ENCODE data around the gene CHN2.

Gene CHN2

DNA sequence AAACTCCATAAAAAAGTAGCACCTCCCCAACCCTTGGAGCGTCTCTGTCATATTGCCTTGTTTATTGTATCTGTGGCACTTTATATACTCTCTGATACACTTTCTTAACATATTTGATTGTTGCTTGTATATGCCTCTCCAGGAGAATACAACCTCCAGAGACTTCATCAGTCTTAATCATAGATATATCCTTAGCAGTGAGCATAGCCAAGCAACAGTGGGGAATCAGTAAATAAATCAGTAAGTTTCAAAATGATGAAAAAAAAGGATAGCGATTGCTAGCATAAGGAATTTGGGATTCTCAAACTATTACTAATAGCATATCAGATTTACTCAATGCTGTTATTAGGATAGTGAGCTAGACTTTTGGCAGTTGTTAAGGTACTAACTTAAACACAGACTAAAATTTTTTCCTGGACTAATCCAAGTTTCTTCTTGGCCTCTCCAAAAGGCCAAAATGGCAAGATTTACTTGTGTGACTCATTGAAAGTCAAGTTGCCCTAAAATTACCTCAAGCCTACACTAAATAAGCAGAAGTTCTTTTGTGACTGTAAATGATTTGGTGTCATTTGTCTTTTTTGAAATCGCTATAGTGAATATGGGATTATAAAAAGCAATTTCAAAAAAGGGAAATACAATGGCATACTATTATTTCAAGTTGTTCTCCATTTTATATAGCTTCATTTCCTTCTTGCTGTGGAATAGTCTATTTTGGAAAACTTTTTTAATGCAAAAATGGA is 177.9 kb downstream of the CHN2 start:
- DNase-seq (ENCODE audit: low read depth), result no peak
- H3K4me3 ChIP-seq (ENCODE audit: low read depth, low read length), result no peak overlapping the region
- TF ChIP-seq, protein P1, sequence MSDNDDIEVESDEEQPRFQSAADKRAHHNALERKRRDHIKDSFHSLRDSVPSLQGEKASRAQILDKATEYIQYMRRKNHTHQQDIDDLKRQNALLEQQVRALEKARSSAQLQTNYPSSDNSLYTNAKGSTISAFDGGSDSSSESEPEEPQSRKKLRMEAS (IDR thresholded peaks at IDR 0.05; ENCODE audit: low read depth, low read length), result no peak

DNA sequence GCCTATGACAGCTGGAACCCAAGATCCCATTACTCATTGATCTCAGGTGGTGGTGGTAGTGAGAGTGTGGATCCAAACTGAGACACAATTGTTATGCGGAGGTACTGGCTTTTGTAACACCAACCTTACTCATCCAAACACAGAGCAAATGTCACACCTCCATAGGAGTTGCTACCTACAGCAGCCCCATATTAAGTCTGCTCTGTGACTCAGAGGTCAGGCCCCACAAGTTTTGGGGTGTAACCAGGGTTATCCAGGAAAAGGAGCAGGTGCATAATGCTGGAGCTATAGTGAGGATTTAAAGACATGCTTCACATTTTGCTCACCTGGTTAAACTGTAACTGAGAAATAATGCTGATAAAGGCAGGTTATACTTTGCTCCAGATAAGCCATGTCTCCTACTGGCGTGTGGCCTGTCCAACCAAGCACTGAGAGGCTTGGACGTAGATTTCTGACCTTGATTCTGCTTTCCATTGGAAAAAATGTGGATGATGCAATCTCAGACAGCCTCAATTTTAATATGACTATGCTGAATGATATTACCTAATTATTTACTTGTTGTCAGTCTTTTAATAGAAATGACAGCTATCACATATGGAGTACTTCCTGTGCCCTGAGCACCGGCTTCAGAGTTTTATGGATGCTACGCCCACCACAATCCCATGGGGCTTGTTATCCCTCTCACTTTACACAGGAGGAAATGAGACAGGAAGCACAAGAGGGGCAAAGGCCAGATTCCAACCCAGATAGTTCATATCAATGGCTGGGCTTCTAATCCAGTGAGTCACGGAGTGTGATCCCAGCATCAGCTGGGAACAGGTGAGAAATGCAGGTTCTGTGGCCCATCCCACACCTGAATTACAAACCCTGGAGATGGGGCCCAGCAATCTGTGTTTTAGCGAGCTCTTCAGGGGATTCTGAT is 181.3 kb downstream of the CHN2 start:
- DNase-seq (ENCODE audit: low read depth), result peak; percentile 44
- no peak overlapping the region for H3K4me3 ChIP-seq (ENCODE audit: low read depth, low read length)
- TF ChIP-seq POLR2A (IDR thresholded peaks at IDR 0.05; ENCODE audit: extremely low read depth, insufficient read length) (no peak), MYC (IDR thresholded peaks at IDR 0.05; ENCODE audit: low read depth, low read length) (no peak)
- TF ChIP-seq, protein P2, sequence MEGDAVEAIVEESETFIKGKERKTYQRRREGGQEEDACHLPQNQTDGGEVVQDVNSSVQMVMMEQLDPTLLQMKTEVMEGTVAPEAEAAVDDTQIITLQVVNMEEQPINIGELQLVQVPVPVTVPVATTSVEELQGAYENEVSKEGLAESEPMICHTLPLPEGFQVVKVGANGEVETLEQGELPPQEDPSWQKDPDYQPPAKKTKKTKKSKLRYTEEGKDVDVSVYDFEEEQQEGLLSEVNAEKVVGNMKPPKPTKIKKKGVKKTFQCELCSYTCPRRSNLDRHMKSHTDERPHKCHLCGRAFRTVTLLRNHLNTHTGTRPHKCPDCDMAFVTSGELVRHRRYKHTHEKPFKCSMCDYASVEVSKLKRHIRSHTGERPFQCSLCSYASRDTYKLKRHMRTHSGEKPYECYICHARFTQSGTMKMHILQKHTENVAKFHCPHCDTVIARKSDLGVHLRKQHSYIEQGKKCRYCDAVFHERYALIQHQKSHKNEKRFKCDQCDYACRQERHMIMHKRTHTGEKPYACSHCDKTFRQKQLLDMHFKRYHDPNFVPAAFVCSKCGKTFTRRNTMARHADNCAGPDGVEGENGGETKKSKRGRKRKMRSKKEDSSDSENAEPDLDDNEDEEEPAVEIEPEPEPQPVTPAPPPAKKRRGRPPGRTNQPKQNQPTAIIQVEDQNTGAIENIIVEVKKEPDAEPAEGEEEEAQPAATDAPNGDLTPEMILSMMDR (IDR thresholded peaks at IDR 0.05; ENCODE audit: low read depth, low read length), result no peak
- TF ChIP-seq, protein P1 (IDR thresholded peaks at IDR 0.05; ENCODE audit: low read depth, low read length), result no peak

DNA sequence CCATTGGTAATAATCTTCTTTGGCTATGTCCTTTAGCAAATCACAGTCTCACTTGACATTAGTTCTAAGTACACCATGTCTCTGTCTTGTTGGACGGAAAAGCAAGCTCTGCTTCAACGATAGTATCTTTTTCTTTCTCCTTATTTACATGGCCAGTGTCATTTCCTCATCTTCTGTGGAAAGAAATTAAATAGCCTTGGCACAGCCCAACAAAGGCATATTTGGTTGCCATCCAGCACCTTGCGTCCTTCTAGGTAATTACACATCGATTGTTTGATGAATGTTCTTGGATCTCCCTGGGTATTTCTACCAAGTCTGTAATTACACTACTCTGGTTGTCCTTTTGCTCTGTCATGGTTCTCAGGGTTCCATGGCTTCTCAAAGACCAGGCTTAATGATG is 183.1 kb downstream of the CHN2 start:
- TF ChIP-seq, protein P2 (IDR thresholded peaks at IDR 0.05; ENCODE audit: low read depth, low read length), result no peak
- TF ChIP-seq, protein P1 (IDR thresholded peaks at IDR 0.05; ENCODE audit: low read depth, low read length), result no peak
- TF ChIP-seq MYC (IDR thresholded peaks at IDR 0.05; ENCODE audit: low read depth, low read length), result no peak
- TF ChIP-seq POLR2A (IDR thresholded peaks at IDR 0.05; ENCODE audit: extremely low read depth, insufficient read length), result no peak
- no peak overlapping the region for H3K4me3 ChIP-seq (ENCODE audit: low read depth, low read length)
- no peak for DNase-seq (ENCODE audit: low read depth)

DNA sequence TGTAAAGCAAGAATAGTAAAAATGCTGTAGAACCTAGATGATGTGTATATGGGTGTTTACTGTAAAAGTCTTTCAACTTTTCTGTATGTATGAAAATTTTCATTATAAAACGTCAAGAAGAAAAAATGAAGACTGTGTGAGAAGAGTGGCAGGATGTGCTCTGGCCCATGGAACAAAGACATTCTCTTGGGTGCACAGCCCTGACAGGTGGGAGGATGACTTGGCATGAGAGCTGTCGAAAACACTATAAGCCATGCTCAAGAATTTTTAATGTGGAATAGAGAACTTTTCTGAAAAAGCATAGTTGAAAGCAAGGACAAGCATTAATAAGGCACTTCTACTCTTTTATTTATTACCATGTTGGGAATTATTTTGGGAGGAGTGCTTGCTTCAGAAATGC is 185.0 kb downstream of the CHN2 start:
- DNase-seq (ENCODE audit: low read depth), result no peak
- TF ChIP-seq MYC (IDR thresholded peaks at IDR 0.05; ENCODE audit: low read depth, low read length), result no peak
- TF ChIP-seq POLR2A (IDR thresholded peaks at IDR 0.05; ENCODE audit: extremely low read depth, insufficient read length), result no peak
- TF ChIP-seq, protein P2 (IDR thresholded peaks at IDR 0.05; ENCODE audit: low read depth, low read length), result no peak
- TF ChIP-seq, protein P1 (IDR thresholded peaks at IDR 0.05; ENCODE audit: low read depth, low read length), result no peak
- no peak overlapping the region for H3K4me3 ChIP-seq (ENCODE audit: low read depth, low read length)

DNA sequence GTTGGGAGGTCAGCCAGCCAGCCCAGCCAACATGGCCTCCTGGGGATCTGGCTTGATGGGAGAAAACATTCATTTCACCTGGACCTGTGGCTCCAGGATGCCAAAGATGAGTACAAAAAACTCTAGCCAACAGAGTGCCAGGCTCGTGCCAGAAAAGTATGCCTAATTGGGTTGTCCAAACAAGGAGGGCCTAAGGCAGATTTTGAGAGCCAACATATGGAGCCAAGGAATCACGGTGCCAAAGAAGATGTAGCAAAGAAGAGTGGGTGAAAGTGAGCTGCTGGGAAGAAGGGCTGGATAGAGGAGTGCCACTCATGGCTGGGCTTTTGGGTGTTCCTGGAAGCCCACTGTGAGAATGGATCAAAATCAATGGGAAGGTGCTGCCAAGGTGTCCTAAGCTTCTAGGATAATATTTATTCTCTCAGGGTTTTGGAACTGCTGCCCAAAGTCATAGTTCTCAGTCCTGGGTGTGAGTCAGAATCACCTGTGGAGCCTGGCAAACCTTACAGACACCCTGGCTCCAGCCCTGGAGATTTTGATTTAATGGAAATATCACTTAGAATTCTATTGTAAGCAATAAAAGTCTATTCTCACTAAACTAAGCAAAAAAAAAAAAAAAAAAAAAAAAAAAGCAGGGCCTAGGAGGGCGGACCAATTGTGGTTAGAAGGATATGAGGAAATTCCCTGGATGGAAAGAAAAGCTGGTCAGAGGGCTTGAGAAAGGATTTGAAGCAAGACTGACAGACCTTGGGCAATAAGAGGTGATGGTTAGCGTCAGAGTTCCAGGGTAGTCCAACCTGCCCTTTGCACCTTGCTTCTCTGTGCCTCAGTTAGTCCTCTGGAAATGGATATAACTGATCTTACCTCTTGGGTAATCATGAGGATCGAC is 186.9 kb downstream of the CHN2 start:
- H3K4me3 ChIP-seq (ENCODE audit: low read depth, low read length), result no peak overlapping the region
- no peak for DNase-seq (ENCODE audit: low read depth)
- TF ChIP-seq, protein P2 (IDR thresholded peaks at IDR 0.05; ENCODE audit: low read depth, low read length), result no peak
- TF ChIP-seq, protein P1 (IDR thresholded peaks at IDR 0.05; ENCODE audit: low read depth, low read length), result no peak
- TF ChIP-seq POLR2A (IDR thresholded peaks at IDR 0.05; ENCODE audit: extremely low read depth, insufficient read length) (no peak), MYC (IDR thresholded peaks at IDR 0.05; ENCODE audit: low read depth, low read length) (no peak)
